ENCODE measurements around the gene PROSER1.
"Not testable (repeated sequence)": the region's sequence is repeated elsewhere in the genome, so short reads cannot be mapped to it uniquely, and the experiment has no call there.

PROSER1 gene

DNA sequence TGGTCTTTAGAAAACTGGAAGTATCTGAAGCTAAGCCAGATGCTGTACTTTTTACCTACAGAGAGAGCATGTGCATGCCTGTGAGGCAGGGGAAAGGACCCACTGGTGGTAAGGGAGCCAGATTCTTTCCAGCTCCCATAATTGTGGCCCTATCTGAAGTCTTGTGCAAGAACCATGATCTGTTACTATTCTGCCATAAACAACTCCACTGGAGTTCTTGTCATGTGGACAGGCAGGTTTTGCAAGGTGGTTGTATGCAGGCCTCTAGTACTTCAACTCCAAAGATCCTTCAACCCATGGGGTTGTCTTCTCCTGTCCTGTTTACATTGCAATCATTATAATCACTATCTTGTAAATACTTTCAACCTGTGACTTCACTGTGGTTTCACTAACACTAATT, 14.1 kb downstream of the PROSER1 start:
- no peak for DNase-seq (ENCODE audit: low spot score)

DNA sequence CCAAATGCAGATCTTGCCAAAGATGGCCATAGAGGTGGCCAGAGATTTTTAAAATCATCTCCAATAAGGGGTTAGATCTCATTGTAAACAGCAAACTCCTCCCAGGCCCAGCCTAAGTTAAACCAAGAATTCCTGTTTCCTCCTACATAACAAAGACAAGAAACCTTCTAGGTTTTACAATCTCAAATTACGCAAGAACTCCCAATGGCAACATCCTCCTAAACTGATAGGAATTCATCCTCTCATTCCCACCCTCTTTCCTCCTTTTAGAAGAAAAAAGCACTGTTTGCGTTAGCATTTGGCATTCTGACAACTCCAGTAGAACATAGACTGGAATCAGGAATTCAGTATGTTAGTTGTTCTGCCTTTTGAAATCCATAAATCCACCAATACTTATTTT, 14.6 kb downstream of the PROSER1 start:
- DNase-seq (ENCODE audit: low spot score), result no peak

DNA sequence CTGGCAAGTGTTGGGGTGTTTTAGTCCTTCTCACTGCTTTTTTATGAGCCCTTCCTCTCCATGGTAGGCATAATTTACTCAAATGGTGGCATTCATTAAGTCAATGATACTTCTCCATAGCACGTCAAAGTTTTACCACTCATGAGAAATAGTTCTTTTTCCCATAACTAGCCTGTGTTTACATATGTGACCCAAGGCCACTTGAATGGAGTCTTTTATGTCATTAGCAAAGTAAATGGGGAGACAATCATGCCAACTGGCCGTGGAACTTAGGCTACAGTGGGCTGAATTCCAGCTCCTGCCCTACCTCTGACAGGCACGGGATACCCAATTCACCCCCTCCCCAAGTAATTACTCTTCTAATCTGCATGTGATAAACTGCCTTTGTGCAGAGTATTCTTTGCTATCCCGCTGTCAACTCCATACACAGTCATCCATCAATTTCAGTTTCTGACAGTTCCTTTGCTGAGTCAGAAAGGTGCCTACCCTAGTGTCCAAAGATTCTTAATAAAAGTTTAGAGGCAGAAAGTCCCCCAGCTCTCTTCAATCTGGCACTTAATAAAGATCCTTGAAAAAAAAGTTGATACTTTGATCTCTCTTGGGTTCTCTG, 16.9 kb downstream of the PROSER1 start:
- no peak for DNase-seq (ENCODE audit: low spot score)

DNA sequence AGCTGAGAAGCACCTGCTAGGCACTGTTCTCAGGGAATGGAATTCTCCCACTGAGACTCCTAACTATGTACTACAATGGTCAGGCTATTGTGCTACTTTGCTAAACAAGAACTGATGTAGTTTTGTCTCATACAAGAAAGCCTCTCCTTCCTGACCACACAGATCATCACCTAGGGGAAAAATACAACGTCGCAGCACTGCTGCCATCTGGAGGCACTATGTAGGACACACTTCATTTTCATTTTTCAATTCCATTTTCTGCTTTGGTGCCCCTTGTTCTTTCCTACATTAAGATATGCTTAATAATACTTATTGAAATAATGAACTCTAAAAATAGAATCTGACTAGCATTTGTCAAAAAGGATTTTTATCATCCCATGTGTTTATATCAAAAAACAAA, 21.1 kb downstream of the PROSER1 start:
- peak; percentile 45 for DNase-seq (ENCODE audit: low spot score)

DNA sequence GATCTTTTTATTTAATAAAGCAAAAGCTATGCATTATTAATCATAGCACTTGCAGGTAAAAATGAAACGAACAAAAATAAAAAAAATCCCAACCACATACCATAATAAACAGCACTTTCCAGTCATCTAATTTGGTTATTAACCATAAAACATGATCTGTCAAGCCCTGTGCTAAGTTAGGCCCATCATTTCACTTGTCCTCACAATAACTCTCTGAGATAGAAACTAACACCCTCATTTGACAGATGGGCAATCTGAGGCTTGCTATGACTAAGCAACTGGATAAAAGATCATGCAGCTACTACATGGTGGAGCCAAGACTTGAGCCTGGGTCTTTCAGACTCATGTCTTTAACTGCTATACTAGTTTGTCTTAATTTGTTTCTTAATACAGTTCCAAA, 21.8 kb downstream of the PROSER1 start:
- DNase-seq (ENCODE audit: low spot score), result no peak

DNA sequence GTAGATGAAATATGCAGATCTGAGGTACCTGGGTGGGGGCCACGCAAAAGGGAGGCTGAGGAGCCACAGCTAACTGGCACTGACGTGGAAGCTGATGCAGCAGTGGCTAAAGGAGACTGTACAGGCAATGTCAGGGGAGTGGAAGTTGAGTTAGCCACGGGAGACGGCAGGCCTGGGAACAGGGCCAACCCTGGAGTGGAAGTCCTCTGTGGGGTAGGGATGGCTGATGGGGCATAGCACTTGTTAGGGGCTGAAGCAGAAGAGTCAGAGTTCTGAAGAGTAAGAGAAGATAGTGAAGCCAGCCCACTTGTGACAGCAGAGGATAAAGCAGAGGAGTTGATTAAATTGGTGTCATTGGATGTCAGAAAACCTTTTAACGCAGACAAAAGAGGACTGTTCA, 24.4 kb downstream of the PROSER1 start:
- no peak for DNase-seq (ENCODE audit: low spot score)

DNA sequence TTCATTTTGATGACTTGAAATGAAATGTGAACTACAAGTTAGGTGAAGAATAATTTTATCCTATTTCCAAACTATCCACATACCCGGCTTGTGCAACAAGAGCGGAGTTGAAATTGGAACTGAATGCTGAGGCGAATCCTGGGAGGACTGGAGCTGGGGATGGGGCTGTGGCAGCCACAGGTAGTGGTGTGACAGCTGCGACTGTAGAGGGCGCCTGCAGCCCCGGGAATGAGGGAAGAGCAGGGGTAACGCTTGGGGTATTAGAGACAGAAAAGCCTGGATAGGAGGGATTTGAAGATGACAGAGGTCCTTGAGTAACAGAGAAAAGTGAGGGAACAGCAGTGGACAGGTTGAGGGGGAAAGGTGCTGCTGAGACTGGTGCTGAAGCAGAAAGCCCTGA, 25.3 kb downstream of the PROSER1 start:
- no peak for DNase-seq (ENCODE audit: low spot score)

DNA sequence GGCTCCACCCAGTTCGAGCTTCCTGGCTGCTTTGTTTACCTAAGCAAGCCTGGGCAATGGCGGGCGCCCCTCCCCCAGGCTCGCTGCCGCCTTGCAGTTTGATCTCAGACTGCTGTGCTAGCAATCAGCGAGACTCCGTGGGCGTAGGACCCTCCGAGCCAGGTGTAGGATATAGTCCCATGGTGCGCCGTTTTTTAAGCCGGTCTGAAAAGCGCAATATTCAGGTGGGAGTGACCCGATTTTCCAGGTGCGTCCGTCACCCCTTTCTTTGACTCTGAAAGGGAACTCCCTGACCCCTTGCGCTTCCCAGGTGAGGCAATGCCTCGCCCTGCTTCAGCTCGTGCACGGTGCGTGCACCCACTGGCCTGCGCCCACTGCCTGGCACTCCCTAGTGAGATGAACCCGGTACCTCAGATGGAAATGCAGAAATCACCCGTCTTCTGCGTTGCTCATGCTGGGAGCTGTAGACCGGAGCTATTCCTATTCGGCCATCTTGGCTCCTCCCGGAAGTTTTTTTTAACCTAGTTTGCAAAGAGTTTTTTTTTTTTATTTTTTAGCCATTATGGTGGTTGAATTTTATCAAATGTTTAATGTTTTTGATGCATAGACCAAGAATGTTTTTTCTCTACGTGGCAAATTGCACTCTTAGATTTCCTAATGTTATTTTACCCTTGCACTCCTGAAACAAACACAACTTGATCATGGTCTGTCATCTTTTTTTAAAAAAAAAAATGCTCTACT, 31.3 kb downstream of the PROSER1 start:
- not testable (repeated sequence) for DNase-seq (ENCODE audit: low spot score)

DNA sequence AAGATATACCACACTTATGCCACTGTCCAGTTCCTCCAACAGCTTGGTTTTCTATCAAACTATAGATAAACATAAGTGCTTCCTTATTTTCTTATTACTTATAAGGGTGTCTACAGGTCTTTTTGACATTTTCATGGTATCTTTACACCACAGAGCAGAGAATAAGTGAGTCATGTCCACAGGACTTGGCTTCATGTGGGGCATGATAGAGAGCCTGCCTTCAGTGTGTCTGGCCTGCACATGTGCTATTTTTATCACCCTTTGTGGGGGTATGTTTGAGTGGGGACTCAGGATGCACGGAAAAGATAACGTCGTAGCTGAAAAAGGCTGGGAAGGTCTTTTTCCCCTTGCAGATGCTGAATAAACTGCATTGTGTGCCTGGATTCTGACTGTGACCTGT, 39.1 kb downstream of the PROSER1 start:
- no peak for DNase-seq (ENCODE audit: low spot score)

DNA sequence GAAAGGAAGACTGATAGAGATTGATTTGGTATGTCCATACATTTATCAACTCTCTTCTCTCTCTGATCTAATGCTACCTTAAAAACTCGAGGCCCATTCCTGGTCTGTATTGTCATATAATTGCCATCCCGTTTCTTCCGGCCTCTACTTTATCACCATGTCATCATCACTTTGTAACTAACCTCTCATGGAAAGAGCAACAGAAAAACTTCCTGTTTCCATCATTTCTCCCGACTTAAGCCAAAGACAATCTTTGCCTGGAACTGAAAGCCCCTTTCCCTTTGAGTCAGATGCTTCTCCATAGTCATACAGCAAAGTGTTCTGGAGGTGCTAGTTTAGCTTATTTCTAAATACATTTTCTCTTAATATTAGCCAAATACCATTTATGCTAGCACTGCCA, 44.5 kb downstream of the PROSER1 start:
- DNase-seq (ENCODE audit: low spot score), result no peak

DNA sequence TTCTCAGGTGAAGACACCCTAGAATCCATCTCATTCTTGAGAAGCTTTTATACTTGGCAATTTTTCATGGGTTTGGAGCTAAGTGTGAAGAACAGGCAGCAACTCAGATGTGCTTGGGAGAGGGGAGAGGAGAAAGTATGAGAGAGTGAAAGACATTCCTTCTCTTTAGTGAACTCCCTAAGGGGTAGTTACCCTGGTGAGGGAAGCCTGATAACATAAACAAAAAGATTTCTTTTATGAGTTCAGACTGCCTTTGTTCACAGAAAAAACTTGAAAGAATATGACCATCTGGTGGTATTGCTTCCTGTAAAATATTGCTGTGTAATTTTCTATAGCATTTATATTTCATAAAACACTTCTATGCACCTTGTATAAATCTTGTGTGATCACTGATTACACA, 47.2 kb downstream of the PROSER1 start, which contains the start of gene STOML3:
Gene STOML3, minus strand, starts transcription at position 139 of the 400 bp plus-strand sequence. Its CDS starts 110 bp downstream, at position 29.
- DNase-seq (ENCODE audit: low spot score), result no peak

DNA sequence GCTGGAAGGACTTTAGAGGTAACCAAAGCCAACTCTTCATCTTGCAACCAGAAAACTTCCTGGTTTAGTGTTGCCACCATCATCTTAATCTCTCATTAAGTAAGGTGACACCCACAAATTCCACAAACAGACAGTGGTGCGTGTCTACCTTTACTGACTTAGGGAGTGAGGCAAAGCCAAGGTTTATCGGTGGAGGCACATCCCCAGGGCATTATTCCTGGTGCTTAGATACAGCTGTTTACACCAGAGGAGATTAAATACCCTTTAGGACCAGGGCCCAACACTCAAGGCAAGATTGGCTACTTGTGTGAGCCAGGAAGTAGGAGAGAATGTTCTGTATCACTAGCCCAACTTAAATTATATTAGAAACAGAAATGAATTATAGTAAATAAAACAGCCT, 56.8 kb downstream of the PROSER1 start:
- no peak for DNase-seq (ENCODE audit: low spot score)

DNA sequence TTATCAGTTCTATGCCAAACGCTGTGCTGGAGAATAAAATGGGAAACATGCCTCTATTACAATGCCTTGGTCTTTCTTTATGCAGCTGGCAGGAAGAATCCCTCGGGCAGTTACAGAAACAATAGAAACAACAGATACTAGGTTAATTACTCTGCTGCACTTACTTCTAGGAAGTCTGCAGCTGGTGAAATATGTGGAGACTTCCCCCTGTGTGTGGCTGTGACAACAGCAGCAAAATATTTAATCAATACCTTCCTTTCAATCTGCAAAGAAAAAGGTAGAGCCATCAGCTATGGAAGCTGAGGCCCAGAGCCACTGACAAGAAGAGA, 57.2 kb downstream of the PROSER1 start:
- no peak for DNase-seq (ENCODE audit: low spot score)

DNA sequence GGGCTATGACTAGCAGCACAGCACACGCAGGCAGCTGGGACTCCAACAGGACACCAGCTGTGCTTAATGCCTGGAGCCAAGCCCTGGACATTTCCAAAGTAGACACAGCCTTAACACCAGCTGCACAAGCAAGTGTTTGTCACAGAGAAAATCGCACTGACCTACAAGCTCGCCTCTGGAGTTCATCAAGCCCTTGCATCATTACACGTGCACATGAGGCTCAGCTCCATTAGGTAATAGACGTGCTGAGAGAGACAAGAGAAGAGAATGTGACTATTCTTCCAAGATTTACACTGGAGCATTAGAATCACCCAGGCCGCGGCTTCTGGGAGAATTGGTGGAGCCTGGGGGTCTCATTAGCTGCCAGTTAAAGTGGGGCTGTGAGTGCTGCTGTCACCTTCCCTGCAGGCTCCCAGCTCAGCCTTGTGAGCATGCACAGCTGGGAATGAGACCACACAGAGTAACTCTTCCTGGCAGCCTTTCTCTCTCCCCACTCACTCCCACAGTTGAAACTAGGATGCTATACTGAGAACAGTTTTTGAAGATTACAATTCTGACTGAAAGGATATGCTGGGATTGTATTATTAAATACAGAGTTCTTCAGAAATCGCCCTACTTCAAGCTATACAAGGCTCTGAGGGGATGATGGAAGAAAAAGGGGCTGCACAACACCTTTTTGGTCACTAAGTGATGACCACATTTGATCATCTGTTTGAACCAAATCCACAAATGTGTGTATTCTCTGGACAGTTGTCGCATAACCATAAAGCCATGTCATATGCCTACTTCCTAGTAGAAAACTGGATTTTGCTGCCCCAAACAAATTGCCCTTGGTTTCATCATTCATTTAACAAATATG, 57.8 kb downstream of the PROSER1 start:
- DNase-seq (ENCODE audit: low spot score), result no peak

DNA sequence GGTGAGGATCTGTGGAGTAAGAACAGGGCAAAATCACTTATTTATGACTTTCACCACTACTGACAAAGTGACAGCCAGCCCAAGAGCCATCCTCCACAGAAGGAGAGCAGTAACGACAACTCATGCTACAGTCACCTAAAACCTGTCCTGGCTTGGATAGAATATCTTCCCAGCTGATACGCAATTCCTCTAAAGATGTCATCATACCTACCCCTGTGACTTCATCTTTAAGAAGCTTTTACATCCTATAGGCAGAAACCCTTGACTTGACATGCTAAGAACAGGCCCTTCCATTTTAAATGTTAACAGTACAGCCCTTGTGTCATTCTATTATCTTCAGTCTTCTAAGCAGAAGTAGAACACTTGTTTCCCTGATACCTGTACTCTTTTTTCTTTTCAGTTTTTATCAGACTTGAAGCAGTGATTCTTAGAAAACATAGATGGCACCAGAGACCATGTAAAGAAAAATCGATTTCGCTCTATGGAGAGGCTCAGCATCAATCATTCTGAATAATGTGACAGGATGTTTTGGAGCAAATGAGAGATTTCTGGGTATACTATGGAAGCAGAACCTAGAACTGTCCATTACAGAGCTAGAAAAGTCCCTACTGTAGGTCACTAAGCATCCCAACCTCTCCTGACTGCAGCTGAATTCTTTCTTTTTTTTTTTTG, 67.4 kb downstream of the PROSER1 start:
- DNase-seq (ENCODE audit: low spot score), result no peak

DNA sequence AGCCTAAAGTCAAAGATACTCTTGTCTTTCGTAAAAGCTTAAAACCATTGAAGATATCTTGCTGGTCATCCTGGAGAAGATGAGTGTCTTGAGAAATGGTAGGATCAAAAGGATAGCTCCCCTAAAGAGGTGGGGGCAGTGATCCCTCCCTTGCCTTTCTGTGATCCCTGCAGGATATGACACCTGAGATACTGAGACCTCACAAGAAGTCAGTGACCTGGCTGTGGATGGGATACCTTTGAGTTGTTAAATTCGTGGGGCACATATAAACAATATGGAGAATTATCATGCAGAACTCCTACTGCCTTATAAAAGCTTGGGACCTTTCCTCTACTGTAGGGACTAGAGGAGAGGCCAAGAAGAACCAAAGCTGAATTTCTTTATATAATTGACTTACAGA, 68.7 kb downstream of the PROSER1 start:
- DNase-seq (ENCODE audit: low spot score), result no peak

DNA sequence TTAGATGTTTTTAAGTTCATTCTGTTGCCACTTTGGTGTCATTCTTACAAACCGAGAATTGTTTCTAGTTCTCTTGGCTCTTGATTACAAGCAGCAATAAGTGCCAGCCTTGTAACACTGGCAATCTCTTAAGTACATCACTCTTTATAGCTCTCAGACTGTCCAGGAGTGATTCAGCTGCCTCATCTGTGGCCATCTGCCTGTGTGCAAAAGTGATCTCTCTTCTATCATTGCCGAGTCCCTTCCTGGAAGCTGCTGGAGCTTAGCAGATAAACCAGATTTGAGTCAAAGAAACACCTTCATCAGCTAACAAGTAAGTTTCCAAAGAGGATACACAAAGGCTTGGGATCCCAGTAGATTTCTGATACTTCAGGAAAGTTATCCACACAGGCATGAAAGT, 70.4 kb downstream of the PROSER1 start:
- DNase-seq (ENCODE audit: low spot score), result no peak

DNA sequence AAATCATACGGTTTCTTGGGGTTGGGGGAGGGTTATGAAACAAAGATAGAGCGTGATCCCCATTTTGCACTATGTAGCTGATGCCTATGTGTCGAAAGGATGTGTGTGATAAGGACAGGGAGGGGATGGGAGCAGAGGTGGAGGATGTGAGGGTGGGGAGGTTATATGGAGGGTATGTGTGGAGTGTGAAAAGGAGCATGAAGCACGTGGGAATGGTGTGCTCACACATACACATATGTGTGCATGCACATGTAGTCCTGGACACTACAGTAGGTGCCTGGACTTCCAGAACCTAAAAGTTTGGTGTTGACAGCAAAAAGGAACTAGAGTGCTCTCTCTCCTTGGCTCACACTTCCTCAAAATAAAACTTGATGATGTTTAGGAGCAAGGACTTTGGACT, 72.6 kb downstream of the PROSER1 start:
- no peak for DNase-seq (ENCODE audit: low spot score)

DNA sequence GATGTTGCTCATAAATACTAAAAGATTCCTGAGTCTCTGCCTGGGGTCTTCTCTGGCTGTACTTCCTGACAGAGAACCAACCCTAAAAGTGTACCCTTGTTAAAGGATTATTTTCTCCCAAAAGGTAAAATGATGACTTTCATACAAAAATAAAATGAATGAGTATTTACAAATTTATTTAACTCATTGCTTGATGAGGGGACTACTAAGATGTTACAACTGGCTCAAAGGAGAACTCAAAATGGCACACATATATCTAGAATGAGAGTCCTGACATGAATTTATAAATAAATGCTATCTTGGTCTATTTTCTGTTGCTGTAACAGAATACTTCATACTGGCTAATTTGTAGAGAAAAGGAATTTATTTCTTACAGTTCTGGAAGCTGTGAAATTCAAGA, 77.7 kb downstream of the PROSER1 start:
- no peak for DNase-seq (ENCODE audit: low spot score)

All from AG20443 (cell line).